HG02571 (cell line): ENCODE results near the gene ANXA9.
A peak's percentile ranks its signal among the peaks of the same experiment; 100 is the strongest.

Experiments
- ATAC-seq: cut with Tn5 transposase; IDR thresholded peaks from one replicate; pipeline ENCODE4 v1.9.1; 2021; ENCODE audit warnings: mild to moderate bottlenecking, moderate library complexity; ENCODE audit not compliant: unreplicated experiment

ANXA9 gene

DNA sequence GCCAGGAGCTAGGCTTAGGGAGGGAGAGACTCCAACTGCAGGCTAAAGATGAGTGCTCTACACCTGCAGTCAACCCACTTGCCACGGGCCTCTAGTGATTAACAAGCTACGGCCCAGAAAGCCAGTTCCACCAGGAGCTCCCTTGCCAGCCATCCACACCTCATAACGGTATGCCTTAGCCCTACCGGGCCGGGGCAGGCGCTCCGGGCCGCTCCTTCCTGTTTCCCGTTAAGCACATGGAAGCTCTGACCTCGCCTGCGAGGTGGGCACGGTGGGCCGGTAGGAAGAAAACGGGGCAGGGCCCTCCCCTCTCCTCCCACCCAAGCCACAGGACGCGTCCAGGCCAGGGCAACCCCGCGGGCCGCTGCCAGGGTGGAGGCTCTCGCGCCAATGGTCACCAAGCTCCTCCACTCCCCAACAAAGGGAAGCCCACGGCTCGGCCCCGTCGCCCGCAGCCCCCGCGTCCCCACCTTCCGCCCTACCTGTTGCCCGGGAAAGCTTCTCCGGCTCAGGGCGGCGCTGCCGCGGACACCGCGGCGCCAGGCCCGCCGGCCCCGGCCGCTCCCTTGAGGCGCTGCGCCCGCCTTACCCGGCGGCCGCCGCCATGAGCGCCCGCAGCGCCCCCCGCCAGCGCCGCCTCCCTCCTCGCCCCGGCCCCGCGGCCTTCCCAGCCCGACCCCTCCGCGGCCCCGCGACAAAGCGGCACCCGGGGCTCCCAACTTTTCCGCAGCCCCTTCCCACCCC is 8.1 kb upstream of the ANXA9 start:
- peak; percentile 45 for ATAC-seq

DNA sequence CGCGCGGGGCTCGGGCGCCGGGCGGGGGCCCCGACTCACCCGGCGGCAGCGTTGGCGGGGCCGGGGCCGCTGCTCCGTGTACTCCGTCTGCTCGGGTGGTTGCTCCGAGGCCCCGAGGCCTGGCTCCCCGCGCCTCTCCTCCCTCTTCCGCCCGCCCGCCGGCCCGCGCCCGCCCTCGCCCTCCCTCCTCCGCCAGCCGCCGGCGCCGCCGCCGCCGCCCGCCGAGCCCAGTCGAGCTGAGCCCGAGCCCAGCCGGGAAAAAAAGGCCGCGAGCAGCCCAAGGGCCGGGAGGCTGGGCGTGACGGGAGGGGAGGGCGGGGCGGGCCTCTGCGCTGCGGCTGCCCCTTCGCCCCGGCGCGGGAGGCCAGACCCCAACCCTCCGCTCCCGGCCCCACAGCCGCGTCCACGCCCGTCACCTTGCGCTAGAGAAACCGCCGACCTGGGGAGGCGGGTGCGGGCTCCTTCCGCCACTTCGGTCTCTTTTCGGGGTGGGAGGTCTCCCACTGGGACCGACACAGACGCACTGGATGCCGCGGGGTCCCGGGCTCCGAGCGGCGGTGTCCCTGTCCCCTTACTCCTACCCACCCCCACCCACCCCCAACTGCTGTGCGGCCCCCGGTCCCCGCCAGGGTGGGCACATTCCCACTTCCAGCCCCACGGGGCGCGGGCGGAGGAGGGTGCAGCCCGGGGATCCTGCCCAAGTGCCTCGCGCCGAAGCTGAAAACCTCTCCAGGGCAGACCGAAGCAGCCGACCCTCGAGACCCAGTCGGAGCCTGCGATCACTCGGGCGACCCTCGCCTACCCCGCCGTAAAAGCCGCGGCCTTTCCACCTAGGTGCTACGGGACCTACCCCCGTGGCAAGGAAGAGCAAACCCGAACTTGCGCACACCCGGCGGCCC is 7.3 kb upstream of the ANXA9 start, which contains the start of gene CERS2:
Gene CERS2, minus strand, starts transcription at position 256 of the 899 bp plus-strand sequence. CDS start 5,745 bp downstream, outside the sequence.
- peak; percentile 48 for ATAC-seq

DNA sequence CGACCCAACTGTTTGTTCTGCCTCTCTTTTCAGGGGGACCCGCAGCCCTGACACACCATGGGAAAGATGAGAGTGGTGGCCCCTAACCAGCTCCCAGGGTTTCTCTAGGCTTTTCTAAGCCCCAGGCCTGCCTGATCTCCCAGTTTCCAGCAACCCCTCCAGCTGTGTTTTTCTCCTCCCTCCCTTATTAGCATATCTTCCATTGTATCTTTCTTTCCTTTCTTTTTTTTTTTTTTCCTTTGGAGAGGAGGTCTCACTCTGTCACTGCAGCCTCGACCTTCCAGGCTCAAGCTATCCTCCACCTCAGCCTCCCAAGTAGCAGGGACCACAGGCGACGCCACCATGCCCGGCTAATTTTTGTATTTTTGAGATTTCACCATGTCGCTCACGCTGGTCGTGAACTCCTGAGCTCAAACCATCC is 5.7 kb upstream of the ANXA9 start:
- no peak for ATAC-seq

DNA sequence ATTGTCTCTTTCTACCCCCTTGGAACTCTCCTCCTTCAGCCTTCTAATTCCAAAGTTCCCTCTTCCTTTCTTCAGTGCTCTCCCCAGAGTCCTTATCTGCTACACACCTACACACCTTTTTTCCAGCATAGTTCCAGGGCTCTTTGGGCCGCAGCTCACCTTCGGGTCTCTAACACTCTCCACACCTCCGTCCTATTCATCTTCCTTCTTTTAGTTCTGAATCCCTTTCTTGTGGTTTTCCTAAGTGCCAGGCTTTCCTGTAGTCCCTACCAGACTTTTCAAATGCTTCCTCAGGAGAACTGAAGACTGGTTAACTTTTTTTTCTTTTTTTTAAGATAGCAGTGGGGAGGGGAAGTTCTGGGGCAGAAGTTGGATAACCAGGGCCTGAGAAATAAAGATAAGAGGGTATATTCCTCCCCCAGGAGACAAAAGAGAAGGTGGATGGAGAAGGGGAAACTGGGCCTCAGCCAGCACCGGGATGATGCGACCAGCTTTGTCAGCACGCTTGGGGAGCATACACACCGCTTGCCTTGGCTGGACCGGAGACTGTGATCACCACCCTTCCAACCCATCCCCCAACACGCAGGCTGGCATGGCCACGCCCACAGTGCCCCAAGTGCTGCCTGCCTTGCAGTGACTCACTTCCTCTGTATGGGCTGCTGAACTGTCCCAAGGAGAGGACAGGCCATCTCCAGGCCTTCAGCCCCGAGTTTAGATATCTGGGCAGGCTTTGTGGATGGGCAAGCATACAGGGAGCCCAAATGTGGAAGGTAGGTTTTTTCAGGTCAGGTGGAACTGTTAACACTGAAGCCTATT is 5.0 kb upstream of the ANXA9 start:
- no peak for ATAC-seq

DNA sequence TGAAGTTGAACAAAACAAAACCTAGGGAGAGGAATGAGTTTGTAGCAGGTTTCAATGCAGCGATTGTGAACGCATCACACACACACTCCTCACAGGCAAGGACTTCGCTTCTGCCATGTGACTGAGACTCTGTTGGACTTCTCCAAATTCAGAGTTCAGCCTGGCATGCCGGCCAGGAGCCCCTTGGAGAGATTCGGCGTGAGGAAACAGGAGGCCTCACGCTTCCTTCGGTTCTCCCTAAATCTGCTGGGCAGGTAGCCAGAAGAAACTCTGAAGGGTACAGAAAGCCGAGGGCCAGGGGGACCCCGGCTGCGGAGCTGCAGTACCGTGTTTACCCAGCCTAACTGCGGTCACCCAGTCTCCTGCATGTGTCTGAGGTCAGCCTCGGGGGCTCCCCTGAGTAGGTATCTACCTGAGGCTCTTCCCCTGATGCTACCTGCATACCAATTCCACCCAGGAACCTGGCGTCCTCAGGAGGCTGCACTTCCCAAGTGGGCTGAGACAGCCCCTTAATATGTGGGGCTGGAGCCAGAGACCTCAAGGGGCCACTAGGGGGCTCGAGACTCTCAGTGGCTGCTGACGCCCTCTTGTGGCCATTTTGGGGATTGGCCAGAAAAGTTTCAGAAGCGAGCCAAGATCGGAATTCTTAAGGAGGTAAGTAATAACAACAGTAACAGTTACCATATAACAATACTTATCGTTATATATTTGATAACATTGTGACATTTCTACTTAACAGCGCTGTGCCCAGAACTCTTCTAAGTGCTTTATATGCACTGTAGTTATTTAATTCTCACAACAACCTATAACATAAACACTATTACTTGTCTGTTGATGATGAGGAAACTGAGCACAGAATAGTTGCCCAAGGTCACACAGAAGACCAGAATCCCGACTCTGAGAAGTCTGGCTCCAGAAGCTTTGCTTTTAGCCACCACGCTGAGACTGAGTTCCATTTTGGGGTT is 2.7 kb upstream of the ANXA9 start:
- ATAC-seq, result no peak

DNA sequence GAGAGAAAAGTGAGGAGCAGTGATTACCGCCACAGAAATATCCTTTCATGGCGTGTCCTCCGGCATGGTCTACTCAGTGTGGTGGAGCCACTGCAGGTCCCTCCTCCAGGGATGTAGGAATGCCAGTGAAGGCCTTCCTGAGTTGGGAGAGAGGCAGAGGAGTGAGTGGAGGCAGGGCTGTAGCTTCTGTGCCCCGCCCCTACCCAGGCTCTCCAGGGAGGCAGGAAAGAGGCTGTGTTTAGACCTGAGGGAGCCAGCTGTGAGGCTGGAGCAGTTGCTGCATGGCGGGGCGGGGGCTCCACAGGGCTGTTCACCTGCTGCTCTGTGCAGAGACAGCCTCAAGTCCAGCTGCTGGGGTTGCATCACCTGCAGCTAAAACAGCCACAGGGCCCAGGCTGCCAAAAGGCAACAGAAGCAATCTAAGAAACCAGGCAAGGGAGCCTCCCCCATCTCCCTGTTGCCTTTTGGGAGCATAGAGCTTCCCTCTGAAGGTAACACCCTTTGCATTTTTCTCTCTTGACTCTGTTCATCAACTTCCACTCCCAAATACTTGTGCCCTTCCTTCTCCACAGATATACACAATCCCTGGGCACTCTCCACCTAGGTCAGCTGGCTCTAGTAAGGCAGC is 801 bp upstream of the ANXA9 start:
- ATAC-seq, result no peak

DNA sequence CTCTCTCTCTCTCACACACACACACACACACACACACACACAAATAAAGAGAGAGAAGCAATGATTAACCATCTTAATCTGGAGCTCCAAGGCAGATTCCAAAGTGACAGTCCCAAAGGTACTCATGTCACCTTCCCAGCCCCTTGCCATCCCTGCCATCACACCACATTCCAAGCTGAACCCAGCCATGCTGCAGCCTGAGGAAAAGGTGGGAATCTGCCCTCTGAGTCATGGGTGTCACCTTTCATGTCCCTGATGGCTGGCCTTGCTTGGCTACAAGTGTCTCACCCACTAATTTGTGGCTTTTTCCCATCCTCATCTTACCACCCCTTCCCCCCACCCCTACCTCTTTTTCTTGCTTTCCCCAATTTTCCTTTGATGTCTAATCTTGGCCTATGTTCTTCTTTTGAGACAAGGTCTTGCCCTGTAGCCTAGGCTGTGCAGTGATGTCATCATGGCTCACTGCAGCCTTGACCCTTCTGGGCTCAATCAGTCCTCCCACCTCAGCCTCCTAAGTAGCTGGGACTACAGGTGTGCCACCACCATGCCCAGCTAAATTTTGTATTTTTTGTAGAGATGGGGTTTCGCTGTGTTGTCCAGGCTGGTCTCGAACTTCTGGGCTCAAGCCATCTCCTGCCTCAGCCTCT is 3.2 kb downstream of the ANXA9 start:
- no peak for ATAC-seq

DNA sequence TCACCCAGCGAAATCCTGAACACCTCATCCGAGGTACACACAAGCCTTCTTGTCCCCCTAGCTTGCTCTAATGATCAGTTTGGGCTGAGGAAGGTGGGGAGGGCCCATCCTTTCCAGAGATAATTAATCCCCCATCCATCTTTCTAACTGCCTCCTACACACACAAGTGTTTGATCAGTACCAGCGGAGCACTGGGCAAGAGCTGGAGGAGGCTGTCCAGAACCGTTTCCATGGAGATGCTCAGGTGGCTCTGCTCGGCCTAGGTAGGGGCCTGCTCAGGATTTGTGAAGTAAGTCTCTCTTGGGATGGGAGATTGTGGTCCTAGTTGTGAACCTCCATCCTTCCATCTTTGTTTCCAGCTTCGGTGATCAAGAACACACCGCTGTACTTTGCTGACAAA is 5.8 kb downstream of the ANXA9 start:
- no peak for ATAC-seq

DNA sequence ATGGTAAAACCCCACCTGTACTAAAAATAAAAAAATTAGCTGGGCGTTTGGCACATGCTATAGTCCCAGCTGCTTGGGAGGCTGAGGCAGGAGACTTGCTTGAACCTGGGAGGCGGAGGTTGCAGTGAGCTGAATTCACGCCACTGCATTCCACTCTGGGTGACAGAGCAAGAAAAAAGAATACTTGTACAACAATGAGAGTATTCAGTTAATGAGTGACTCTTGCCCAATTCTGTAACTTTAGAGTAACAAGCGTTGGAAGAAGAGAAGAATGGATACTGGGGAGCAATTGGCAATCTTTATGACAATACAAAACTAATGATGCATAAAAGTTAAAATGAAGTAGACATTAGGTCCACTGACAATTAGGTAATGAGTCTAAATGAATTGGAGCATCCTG is 10.5 kb downstream of the ANXA9 start:
- no peak for ATAC-seq

DNA sequence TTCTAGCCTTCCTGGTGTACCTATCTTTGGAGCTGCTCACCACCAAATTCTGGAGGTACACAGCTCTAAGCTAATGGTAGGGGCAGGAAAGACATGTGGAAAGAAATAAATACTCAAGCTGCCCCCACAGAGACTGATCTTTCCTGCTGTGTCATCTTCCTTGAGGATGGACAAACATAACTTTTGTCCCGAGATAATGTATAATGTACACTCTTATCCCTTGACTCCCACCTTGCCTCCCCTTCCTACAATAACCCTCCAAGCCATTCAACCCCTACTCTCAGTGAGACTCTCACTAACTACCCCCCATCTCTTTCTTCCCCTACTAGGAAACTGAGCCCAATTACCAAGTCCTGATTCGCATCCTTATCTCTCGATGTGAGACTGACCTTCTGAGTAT is 12.2 kb downstream of the ANXA9 start:
- ATAC-seq, result no peak

DNA sequence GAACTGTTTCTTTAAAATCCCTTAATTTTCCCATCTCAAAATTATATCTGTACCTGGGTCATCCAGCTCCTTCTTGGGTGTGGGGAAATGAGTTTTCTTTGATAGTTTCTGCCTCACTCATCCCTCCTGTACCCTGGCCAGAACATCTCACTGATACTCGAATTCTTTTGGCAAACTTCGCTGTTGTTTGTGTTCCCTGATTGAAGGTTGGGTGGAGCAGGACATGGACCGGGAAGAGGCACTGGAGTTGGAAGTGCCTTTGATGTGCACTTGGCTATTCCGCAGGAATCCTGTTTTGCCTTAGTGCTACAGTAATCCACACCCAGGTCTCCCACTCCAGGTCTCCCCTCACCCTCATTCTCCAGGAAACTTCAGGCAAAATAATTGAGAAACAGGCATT is 13.4 kb downstream of the ANXA9 start:
- ATAC-seq, result no peak

DNA sequence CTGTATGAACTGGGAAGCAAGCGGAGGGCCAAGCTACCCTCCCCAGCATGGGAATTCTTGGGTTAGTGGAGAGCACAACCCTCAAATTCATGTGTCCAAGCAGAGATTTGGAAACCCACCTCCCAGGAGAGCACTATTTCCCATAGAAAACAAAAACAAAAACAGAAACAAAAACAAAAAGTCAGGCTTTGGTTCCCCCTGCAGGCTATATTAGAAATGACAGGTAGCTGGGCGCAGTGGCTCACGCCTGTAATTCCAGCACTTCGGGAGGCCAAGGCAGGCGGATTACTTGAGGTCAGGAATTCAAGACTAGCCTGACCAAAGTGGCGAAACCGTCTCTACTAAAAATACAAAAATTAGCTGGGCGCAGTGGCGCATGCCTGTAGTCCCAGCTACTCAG is 13.8 kb downstream of the ANXA9 start:
- ATAC-seq, result no peak

DNA sequence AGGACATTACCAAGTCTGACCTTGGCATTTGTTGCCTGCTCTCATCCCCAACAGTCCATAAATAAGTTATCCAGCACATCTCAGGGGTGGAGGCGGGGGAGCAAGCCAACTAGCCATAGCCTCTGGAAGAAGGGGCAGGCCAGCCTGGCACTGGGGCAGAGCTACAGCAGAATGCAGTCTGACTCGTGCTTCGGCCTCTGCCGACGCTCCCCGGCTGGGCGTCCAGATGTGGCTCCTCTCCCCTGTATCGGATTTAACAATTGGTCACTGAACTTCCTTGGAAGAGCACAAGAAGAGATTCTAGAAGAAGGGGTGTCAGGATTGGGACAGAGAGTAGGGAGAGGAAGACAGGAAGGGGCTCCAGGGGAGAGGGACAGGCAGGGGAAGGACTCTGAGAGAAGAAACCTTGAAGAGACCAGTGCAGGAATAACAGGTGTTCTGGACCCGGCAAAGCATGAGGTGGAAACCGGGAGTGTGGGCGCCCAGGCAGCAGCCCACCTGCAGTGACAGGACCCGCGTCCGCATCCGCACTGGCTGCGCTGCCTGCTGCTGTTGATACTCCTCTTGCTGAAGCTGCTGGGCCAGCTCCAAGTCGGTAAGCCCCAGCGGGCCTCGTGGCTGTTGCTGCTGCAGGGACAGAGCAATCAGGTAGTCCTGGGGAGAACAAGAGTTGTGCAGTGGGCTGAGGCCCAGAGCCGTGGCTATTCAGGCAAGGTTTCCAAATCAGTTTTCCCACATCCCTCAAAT is 15.2 kb downstream of the ANXA9 start:
- no peak for ATAC-seq

DNA sequence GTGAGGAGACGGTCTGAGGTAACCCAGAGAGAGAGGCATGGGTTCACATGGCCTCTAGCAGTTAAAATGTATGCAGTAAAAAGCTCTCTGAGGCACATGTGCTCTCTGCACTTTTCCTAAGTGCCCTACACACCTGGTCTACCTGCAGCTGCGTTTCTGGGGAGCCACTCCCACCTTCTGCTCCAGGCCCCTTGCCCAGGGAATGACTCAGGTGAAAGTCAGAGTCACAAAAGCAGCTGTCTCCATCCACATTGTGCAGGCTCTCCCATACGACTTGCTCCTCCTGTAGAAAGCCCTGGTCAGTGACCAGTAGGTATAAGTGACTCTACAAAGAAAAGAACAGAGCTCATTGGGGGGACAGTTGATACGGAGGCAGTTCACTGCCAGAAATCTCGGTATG is 15.9 kb downstream of the ANXA9 start:
- no peak for ATAC-seq

DNA sequence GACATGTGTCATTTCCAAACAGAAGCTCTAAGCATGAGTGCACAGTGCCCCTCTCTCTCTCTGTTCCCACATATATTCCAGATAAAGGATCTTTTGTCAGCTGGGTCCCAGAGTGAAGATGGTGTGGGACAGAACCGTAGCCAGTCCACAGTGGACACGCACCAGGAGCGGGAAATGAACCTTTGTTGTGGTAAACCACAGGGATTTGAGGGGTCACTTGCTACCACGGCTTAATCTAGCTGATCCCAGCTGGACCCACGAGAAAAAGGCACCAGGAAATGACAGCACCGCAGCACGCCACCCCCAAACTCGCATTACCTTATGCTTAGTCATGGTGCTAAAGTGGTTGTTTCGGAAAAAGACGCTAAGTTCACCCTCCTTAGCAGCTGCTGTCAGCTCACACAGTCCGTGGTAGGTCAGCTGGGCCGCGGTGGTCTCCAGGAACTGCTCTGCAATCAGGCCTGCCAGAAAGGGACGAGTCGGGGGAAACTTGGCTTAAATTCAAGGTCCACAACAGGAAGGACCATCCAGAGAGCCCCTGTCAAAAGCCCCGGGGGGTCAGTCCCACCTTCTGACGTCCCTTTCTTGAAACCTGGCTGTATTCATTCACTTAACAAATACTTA is 17.1 kb downstream of the ANXA9 start:
- ATAC-seq, result no peak

DNA sequence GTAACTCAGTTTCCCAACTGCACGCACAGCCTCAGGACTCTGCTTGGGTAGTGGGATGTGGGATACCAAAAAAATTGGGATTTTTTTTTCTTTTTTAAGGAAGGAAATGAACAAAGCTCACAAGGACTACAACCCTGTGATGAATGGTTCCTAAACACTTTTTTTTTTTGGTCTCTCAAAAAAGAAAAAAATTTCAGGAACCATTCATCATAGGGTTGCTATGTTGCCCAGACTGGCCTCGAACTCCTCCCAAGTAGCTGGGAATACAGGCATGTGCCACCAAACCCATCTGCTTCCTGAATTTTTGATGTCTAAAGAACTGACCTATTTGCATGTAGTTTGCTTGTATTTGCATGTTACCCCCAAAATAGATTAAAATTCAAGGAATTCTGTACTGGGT is 17.8 kb downstream of the ANXA9 start:
- no peak for ATAC-seq

DNA sequence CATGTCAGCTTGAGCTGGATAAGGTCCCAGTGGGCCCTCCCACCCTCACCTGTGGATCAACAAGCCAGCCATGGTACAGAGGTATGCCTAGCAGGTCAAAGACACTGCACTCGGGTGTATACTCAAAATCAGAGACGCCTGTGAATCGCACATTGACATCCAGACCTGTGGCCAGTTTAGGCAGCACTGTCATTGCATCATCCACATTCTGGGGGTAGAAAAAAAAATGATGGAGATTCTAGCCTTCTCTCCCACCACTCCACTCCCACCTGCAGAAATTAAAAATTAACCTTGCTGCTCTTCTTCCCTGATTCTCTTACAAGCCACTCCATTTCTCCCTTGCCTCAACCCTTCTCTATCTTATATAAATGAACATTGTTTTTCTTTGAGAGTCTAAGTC is 18.3 kb downstream of the ANXA9 start:
- ATAC-seq, result no peak

DNA sequence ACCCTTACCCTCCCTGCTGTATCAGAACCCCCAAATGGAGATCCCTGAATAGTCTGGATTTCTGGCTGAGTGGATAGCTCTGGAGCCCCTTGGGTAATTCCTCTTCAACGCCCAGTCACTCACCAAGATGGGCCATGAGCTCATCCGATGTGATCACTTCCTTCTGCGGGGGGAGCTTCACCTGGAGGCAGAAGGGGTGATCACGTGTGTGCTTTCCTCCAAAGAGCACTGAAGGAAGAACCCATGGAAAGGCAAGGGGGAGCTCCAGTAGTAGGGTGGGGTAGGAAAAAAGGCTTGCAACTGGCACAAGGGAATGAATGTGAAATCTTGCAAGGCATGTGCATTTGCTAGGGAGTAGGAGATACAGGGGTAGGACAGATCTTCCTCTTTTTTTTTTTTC is 19.5 kb downstream of the ANXA9 start:
- ATAC-seq, result no peak
